Neuronal stem cell (in vitro differentiated cells): Measurements from ENCODE around the gene TIGD1.

Experiments
- DNase-seq: peaks from one replicate; pipeline ENCODE4 v3.0.0-alpha.2; 2013; ENCODE audit warnings: low spot score
- H2AFZ ChIP-seq: one replicate; pipeline ENCODE4 v1.6.1; 2013; ENCODE audit warnings: mild to moderate bottlenecking, low read length, inconsistent platforms
- H2AK5ac ChIP-seq: 2 replicates; pipeline ENCODE4 v1.6.1; 2013; ENCODE audit warnings: low read depth, mild to moderate bottlenecking, inconsistent platforms, low read length, moderate library complexity, mixed read lengths
- H2BK120ac ChIP-seq: 2 replicates; pipeline ENCODE4 v1.6.1; 2013; ENCODE audit warnings: low read depth, mild to moderate bottlenecking, inconsistent platforms, low read length, moderate library complexity, mixed read lengths
- H2BK12ac ChIP-seq: one replicate; pipeline ENCODE4 v1.6.1; 2013; ENCODE audit warnings: low read length, inconsistent platforms
- H2BK15ac ChIP-seq: 2 replicates; pipeline ENCODE4 v1.6.1; 2013; ENCODE audit warnings: mild to moderate bottlenecking, low read length, inconsistent platforms, mixed read lengths
- H2BK5ac ChIP-seq: one replicate; pipeline ENCODE4 v1.6.1; 2013; ENCODE audit warnings: inconsistent platforms, mild to moderate bottlenecking, low read length, moderate library complexity
- H3K14ac ChIP-seq: one replicate; pipeline ENCODE4 v1.6.1; 2013; ENCODE audit warnings: low read length, inconsistent platforms
- H3K18ac ChIP-seq: 2 replicates; pipeline ENCODE4 v1.6.1; 2013; ENCODE audit warnings: low read length, inconsistent platforms
- H3K23ac ChIP-seq: 2 replicates; pipeline ENCODE4 v1.6.1; 2013; ENCODE audit warnings: low read depth, mild to moderate bottlenecking, mixed read lengths, low read length, inconsistent platforms; ENCODE audit not compliant: poor library complexity
- H3K27ac ChIP-seq: replicated peaks from 3 replicates; pipeline ENCODE4 v1.5.1; 2013; ENCODE audit warnings: low read length, inconsistent platforms
- H3K27me3 ChIP-seq, 3 experiments: 2 replicates each; pipeline ENCODE4 v1.6.1; 2013; ENCODE audit warnings: low read length in 3 of 3, mild to moderate bottlenecking in 2 of 3, inconsistent platforms in 1 of 3, low read depth in 1 of 3, mixed read lengths in 1 of 3, moderate library complexity in 1 of 3; ENCODE audit not compliant: control insufficient read depth in 3 of 3, insufficient read depth in 3 of 3
- H3K36me3 ChIP-seq, 2 donors: replicated peaks in 1 of 2; 2 replicates each; pipeline ENCODE4 v1.6.1; 2013; ENCODE audit warnings: low read length in 2 of 2; ENCODE audit not compliant: control insufficient read depth in 2 of 2, insufficient read depth in 2 of 2
- H3K4ac ChIP-seq: 2 replicates; pipeline ENCODE4 v1.6.1; 2013; ENCODE audit warnings: inconsistent platforms, mild to moderate bottlenecking, low read length, moderate library complexity
- H3K4me1 ChIP-seq, 2 donors: 1 replicate in 1 of 2; 2 replicates in 1 of 2; pipeline ENCODE4 v1.6.1; 2013; ENCODE audit warnings: low read length in 2 of 2, low read depth in 1 of 2; ENCODE audit not compliant: control insufficient read depth in 2 of 2, insufficient read depth in 1 of 2
- H3K4me2 ChIP-seq: one replicate; pipeline ENCODE4 v1.6.1; 2013; ENCODE audit warnings: mild to moderate bottlenecking, low read length, inconsistent platforms; ENCODE audit not compliant: insufficient read depth, poor library complexity, severe bottlenecking
- H3K4me3 ChIP-seq, 2 donors: 2 replicates each; pipeline ENCODE4 v1.5.1; 2013; ENCODE audit warnings: low read length in 2 of 2, mild to moderate bottlenecking in 2 of 2, inconsistent platforms in 1 of 2, moderate library complexity in 1 of 2
- H3K79me1 ChIP-seq: one replicate; pipeline ENCODE4 v1.6.1; 2013; ENCODE audit warnings: low read depth, mild to moderate bottlenecking, inconsistent platforms, low read length, moderate library complexity
- H3K9ac ChIP-seq: one replicate; pipeline ENCODE4 v1.6.1; 2013; ENCODE audit warnings: mild to moderate bottlenecking, low read depth, low read length, inconsistent platforms; ENCODE audit not compliant: poor library complexity
- H3K9me3 ChIP-seq, 2 donors: replicated peaks in 1 of 2; 2 replicates each; pipeline versions ENCODE3 to v1.6.1; 2013; ENCODE audit warnings: low read length in 2 of 2, mild to moderate bottlenecking in 2 of 2, inconsistent platforms in 1 of 2, low read depth in 1 of 2, mixed read lengths in 1 of 2, moderate library complexity in 1 of 2; ENCODE audit not compliant: control insufficient read depth in 2 of 2, insufficient read depth in 1 of 2
- H4K8ac ChIP-seq: one replicate; pipeline ENCODE4 v1.6.1; 2013; ENCODE audit warnings: low read depth, mild to moderate bottlenecking, inconsistent platforms, low read length, moderate library complexity
- H4K91ac ChIP-seq: one replicate; pipeline ENCODE4 v1.6.1; 2013; ENCODE audit warnings: low read length, low read depth, mild to moderate bottlenecking, inconsistent platforms; ENCODE audit not compliant: poor library complexity
- WGBS, 2 donors: extraction: QIAGEN DNeasy Blood & Tissue Kit; methylation state at CpG; one replicate each; pipeline ENCODE4 v1.1.7; 2013; ENCODE audit warnings: missing lambda C conversion rate in 2 of 2, mixed read lengths in 1 of 2; ENCODE audit not compliant: insufficient read length in 2 of 2, insufficient replicate concordance in 1 of 2; ENCODE audit errors: extremely low coverage in 2 of 2; 5-methylcytosine and 5-hydroxymethylcytosine counted together

Gene TIGD1

DNA sequence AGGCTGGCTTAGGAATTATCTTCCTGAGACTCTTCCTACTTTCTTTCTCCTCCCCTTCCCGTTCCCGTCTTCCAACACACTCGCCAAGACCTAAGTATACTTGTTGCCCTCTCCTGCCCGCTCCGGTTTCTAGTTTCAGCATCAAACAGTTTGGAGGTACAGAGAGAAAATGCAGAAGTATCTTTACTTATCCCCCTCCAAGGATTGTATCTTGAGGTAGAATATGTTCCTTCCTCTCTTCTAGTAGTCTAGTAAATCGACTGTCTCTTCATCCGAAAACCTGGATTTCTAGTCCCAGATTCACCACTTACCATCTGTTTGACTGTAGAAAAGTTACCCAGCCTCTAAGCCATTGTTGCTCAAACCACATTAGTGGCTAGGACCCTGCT lies 887 bp upstream of the TIGD1 start:
- Histone ChIP-seq H3K9ac (peak overlapping the region; percentile 75), H3K18ac (no peak overlapping the region), H3K4me1 (peaks cover 3 to 4% of the 10 kb centered on the region in 2 donors), H3K36me3 (peaks cover 9 to 72% of the 10 kb centered on the region in 2 donors), H2AFZ (peak overlapping the region; percentile 96), H3K4ac (no peak overlapping the region), H2AK5ac (peak overlapping the region; percentile 12), H2BK15ac (no peak overlapping the region), H2BK120ac (no peak overlapping the region), H3K9me3 (peaks cover 0 to 19% of the 10 kb centered on the region in 2 donors), H3K23ac (no peak overlapping the region), H3K14ac (no peak overlapping the region), H3K79me1 (peaks cover 8% of the 10 kb centered on the region), H4K8ac (no peak overlapping the region), H4K91ac (no peak overlapping the region), H3K27ac (no peak overlapping the region), H2BK5ac (no peak overlapping the region), H2BK12ac (no peak overlapping the region), H3K27me3 (no peaks in the 10 kb centered on the region), H3K4me3 (peak overlapping the region; percentile 79 to 80), H3K4me2 (peak overlapping the region; percentile 77)
- WGBS, 2 donors: no CpG with 5 or more reads among the region's 7 CpGs
- DNase-seq: no peak

GRCh38 chr2:232549655-232550353 lies 553 bp downstream of the TIGD1 start:
- H4K91ac ChIP-seq: no peak overlapping the region
- H3K36me3 ChIP-seq: peaks cover 11 to 68% of the 10 kb centered on the region in 2 donors
- H3K27me3 ChIP-seq: no peaks in the 10 kb centered on the region
- H2BK15ac ChIP-seq: no peak overlapping the region
- peak overlapping the region; percentile 96 for H2AFZ ChIP-seq
- no peak overlapping the region for H4K8ac ChIP-seq
- peak overlapping the region; percentile 96 for H2BK5ac ChIP-seq
- H3K79me1 ChIP-seq: peaks cover 9% of the 10 kb centered on the region
- no peak overlapping the region for H3K14ac ChIP-seq
- no peak overlapping the region for H3K4ac ChIP-seq
- peaks cover 3 to 4% of the 10 kb centered on the region in 2 donors for H3K4me1 ChIP-seq
- H2BK120ac ChIP-seq: no peak overlapping the region
- peak overlapping the region; percentile 78 for H3K23ac ChIP-seq
- H3K9me3 ChIP-seq: peaks cover 0 to 19% of the 10 kb centered on the region in 2 donors
- H3K27ac ChIP-seq: peak overlapping the region; percentile 88
- no peak overlapping the region for H2BK12ac ChIP-seq
- DNase-seq: no peak
- H3K4me2 ChIP-seq: peak overlapping the region; percentile 57
- no CpG with 5 or more reads among the region's 21 CpGs for WGBS, 2 donors
- H3K9ac ChIP-seq: peak overlapping the region; percentile 97
- H3K18ac ChIP-seq: peak overlapping the region; percentile 98
- peak overlapping the region; percentile 86 for H2AK5ac ChIP-seq
- H3K4me3 ChIP-seq: peak overlapping the region; percentile 79 to 80

- no CpG with 5 or more reads among the region's 6 CpGs for WGBS, 2 donors
- peaks cover 0 to 19% of the 10 kb centered on the region in 2 donors for H3K9me3 ChIP-seq
- no peak overlapping the region for H4K91ac ChIP-seq
- H2BK5ac ChIP-seq: no peak overlapping the region
- no peak overlapping the region for H3K23ac ChIP-seq
- no peak for DNase-seq
- peaks cover 3 to 4% of the 10 kb centered on the region in 2 donors for H3K4me1 ChIP-seq
- no peak overlapping the region for H3K4me3 ChIP-seq
- no peak overlapping the region for H2AFZ ChIP-seq
- no peak overlapping the region for H2BK12ac ChIP-seq
- no peak overlapping the region for H3K4ac ChIP-seq
- H3K9ac ChIP-seq: no peak overlapping the region
- H3K4me2 ChIP-seq: no peak overlapping the region
- H3K27ac ChIP-seq: no peak overlapping the region
- H4K8ac ChIP-seq: no peak overlapping the region
- H3K14ac ChIP-seq: no peak overlapping the region
- H2BK120ac ChIP-seq: no peak overlapping the region
- no peak overlapping the region for H3K18ac ChIP-seq
- peaks cover 11 to 54% of the 10 kb centered on the region in 2 donors for H3K36me3 ChIP-seq
- H2AK5ac ChIP-seq: no peak overlapping the region
- peaks cover 13% of the 10 kb centered on the region for H3K79me1 ChIP-seq
- H3K27me3 ChIP-seq: no peaks in the 10 kb centered on the region
- H2BK15ac ChIP-seq: no peak overlapping the region
These were observed 2.4 kb downstream of the TIGD1 start for GRCh38 chr2:232547991-232548390.

- Histone ChIP-seq H3K14ac (no peak overlapping the region), H2BK12ac (no peak overlapping the region), H2AFZ (no peak overlapping the region), H3K4ac (no peak overlapping the region), H3K27ac (no peak overlapping the region), H3K4me3 (peak overlapping the region in 1 of 2 donors; percentile 26), H2BK5ac (peak overlapping the region; percentile 56), H3K36me3 (peaks cover 13 to 39% of the 10 kb centered on the region in 2 donors), H3K9me3 (peaks cover 0 to 19% of the 10 kb centered on the region in 2 donors), H3K79me1 (peaks cover 6% of the 10 kb centered on the region), H3K4me1 (peaks cover 0 to 1% of the 10 kb centered on the region in 2 donors), H4K91ac (no peak overlapping the region), H3K27me3 (no peaks in the 10 kb centered on the region), H3K23ac (peak overlapping the region; percentile 34), H4K8ac (peak overlapping the region; percentile 27), H2BK15ac (no peak overlapping the region), H3K9ac (peak overlapping the region; percentile 3), H2AK5ac (no peak overlapping the region), H3K4me2 (no peak overlapping the region), H3K18ac (peak overlapping the region; percentile 40), H2BK120ac (no peak overlapping the region)
- WGBS, 2 donors: no CpG with 5 or more reads among the region's 17 CpGs
- DNase-seq: no peak
These were observed 4.6 kb downstream of the TIGD1 start for GRCh38 chr2:232545511-232546375.
